Jurkat, Clone E6-1 (cell line): ENCODE measurements around the gene PYGM.
A peak's percentile ranks its signal among the peaks of the same experiment; 100 is the strongest.

Experiments used
- DNase-seq: peaks from one replicate; pipeline ENCODE4 v3.0.0-alpha.2; 2011; ENCODE audit warnings: low read depth, low spot score
- H3K4me3 ChIP-seq: 2 replicates; pipeline ENCODE4 v1.5.1; 2011; ENCODE audit warnings: mild to moderate bottlenecking, low read length, control low read depth, moderate library complexity

Gene PYGM

GRCh38 chr11:64723907-64724862 is 35.6 kb downstream of the PYGM start:
- DNase-seq: no peak
- H3K4me3 ChIP-seq: peak overlapping the region; percentile 59; the same call in 1 of the 2 replicates

GRCh38 chr11:64723117-64723906 is 36.5 kb downstream of the PYGM start, which contains the start of gene NRXN2:
NRXN2 (minus strand) TSS chr11:64723197; CDS start chr11:64713699, 9,498 bp downstream.
- peak; percentile 82 for DNase-seq
- H3K4me3 ChIP-seq: peak within 1 kb of the TSS; percentile 59

- no peak for DNase-seq
- no peak overlapping the region for H3K4me3 ChIP-seq
Measured at GRCh38 chr11:64722141-64723065, 37.4 kb downstream of the PYGM start.

GRCh38 chr11:64721359-64721699 is 38.4 kb downstream of the PYGM start:
- no peak overlapping the region for H3K4me3 ChIP-seq
- DNase-seq: no peak

GRCh38 chr11:64720640-64721358 is 39.0 kb downstream of the PYGM start:
- no peak for DNase-seq
- H3K4me3 ChIP-seq: no peak overlapping the region

GRCh38 chr11:64720167-64720566 is 39.6 kb downstream of the PYGM start:
- H3K4me3 ChIP-seq: no peak overlapping the region

GRCh38 chr11:64719406-64719805 is 40.4 kb downstream of the PYGM start:
- H3K4me3 ChIP-seq: no peak overlapping the region
- no peak for DNase-seq

More at GRCh38 chr11:64720167-64720566, 39.6 kb downstream of the PYGM start:
- DNase-seq: no peak

- no peak for DNase-seq
Measured at GRCh38 chr11:64718780-64719124, 41.0 kb downstream of the PYGM start.

GRCh38 chr11:64718084-64718779 is 41.5 kb downstream of the PYGM start:
- H3K4me3 ChIP-seq: no peak overlapping the region
- DNase-seq: no peak

More at GRCh38 chr11:64718780-64719124, 41.0 kb downstream of the PYGM start:
- H3K4me3 ChIP-seq: no peak overlapping the region

- H3K4me3 ChIP-seq: no peak overlapping the region
- DNase-seq: no peak
Measured at GRCh38 chr11:64717268-64717578, 42.6 kb downstream of the PYGM start.

- no peak overlapping the region for H3K4me3 ChIP-seq
- no peak for DNase-seq
Measured at GRCh38 chr11:64716473-64717267, 43.1 kb downstream of the PYGM start.

- DNase-seq: no peak
- H3K4me3 ChIP-seq: no peak overlapping the region
Measured at GRCh38 chr11:64715756-64716472, 43.9 kb downstream of the PYGM start.

- no peak overlapping the region for H3K4me3 ChIP-seq
- DNase-seq: no peak
Measured at GRCh38 chr11:64715110-64715509, 44.7 kb downstream of the PYGM start.

- no peak overlapping the region for H3K4me3 ChIP-seq
- no peak for DNase-seq
Measured at GRCh38 chr11:64714666-64715065, 45.1 kb downstream of the PYGM start.

- H3K4me3 ChIP-seq: no peak overlapping the region
- DNase-seq: no peak
Measured at GRCh38 chr11:64713781-64714363, 45.9 kb downstream of the PYGM start.

- no peak for DNase-seq
- H3K4me3 ChIP-seq: no peak overlapping the region
Measured at GRCh38 chr11:64713016-64713707, 46.6 kb downstream of the PYGM start.
